ENCODE results near the gene BRD3.

- TF ChIP-seq CEBPB (IDR thresholded peaks at IDR 0.05; ENCODE audit: low read depth) (no peak), RAD21 (IDR thresholded peaks at IDR 0.05; ENCODE audit: low read depth) (no peak), CTCF (IDR thresholded peaks at IDR 0.05 in 2 of 3, conservative IDR thresholded peaks at IDR 0.05 in 1 of 3; ENCODE audit: borderline replicate concordance in 1 of 3, insufficient read depth in 1 of 3, low read depth in 2 of 3, low read length in 2 of 3) (no peak), POLR2AphosphoS5 (IDR thresholded peaks at IDR 0.05; ENCODE audit: low read depth, low read length) (no peak), MAX (IDR thresholded peaks at IDR 0.05) (no peak), POLR2A (IDR thresholded peaks at IDR 0.05; ENCODE audit: borderline replicate concordance, extremely low read depth, insufficient read depth, insufficient read length) (no peak), EZH2 (IDR thresholded peaks at IDR 0.05) (no peak), EZH2phosphoT487 (IDR thresholded peaks at IDR 0.05; ENCODE audit: borderline replicate concordance) (no peak), SIN3A (IDR thresholded peaks at IDR 0.05; ENCODE audit: low read depth) (no peak), YY1 (IDR thresholded peaks at IDR 0.05; ENCODE audit: extremely low read depth, insufficient replicate concordance, low read depth, low read length) (no peak), ATF3 (IDR thresholded peaks at IDR 0.05) (no peak), EGR1 (IDR thresholded peaks at IDR 0.05; ENCODE audit: low read depth) (no peak)
Observed at GRCh38 chr9:134066913-134067851, 644 bp downstream of the BRD3 start.

Measured in HCT116 (cell line).